IPS DF 4.7 (cell line): ENCODE measurements around the gene ATG10.
"Not testable (repeated sequence)": the region's sequence is repeated elsewhere in the genome, so short reads cannot be mapped to it uniquely, and the experiment has no call there.

Experiments used
- DNase-seq: peaks from one replicate; pipeline ENCODE4 v3.0.0-alpha.2; 2013; ENCODE audit warnings: low spot score; ENCODE audit errors: extremely low read depth

ATG10 gene

DNA sequence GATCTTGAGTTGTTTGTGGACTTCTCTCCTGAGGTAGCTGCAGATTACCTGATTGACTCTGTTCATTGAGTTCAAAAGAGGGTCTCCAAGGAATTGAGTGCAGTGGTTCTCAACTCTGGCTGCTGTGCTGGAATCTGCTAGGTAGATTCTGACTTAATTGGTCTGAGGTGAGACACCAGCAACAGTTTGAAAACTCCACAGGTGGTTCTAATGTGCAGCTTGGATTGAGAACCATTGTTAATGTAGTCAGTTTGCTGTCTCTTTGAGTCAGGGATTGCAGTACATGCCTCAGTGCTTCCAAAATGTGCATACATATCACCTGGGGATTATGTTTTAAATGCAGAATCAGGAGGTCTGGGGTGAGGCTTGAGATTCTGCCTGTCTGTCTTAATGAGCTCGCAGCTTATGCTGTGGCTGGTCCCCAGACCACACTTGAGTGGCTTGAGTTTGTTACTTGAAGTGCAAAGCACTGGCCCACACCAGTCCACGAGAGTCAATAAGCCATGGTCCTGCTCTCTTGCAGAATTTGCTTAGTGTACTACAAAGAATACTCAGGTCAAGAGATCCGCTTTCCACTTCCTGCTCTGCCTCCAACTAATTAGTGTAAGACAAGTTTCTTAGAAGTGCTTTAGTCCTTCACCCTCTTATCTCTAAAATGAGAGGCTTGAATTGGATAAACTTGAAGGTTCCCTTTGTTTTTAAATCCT lies 82.3 kb downstream of the ATG10 start:
- no peak for DNase-seq

DNA sequence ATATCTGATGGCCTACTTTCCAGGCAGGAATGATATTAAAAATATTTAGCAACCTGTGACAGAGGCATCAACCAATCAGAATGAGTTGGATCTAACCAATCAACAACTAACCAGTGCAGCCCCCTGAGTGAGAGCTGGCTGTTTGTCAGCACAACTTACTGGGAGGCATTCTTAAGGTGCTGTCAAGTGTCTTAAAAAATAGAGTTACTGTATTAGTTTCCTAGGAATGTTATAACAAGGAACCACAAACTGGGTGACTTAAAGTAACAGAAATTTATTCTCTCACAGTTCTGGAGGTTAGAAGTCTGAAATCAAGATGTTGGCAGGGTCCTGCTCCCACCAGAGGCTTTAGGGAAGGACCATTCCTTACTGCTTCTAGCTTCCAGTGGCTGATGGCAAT lies 85.2 kb downstream of the ATG10 start:
- DNase-seq = no peak

DNA sequence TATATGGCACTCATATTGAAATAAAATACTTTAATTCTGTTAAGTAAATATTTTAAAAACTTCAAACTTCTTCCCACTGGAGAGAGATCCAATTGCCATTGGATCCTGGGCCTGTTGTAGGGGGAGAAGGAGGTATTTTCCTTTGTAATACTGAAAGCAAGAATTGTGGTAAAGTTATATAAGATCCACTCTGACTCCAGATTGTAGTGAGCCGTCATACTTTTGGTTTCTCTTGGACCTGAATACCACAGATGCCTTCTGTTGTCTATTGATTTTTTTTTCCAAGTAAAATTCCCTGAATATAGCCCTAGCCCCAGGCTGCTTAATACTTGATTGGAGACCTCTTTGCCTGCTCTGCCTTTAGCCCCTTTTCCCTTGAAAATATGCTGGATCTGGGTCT lies 86.9 kb downstream of the ATG10 start:
- DNase-seq = no peak

DNA sequence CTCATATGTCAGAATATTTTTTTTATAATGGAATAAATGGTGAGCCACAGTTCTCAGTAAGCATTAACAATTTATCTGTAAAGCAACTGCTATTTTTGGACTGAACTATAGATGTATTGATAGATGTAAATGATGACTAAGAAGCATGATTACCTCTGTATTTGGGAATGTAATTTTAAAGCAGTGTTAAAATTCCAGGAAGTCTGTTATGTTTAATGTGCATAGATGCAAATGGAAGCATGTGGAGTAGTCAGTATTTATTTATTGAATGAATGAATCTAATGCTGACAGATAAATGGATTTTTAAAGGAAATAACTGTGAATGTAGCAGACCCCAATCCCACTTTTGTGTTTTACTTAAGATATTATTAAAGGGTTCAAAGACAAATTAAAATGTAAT lies 95.0 kb downstream of the ATG10 start:
- DNase-seq = no peak

DNA sequence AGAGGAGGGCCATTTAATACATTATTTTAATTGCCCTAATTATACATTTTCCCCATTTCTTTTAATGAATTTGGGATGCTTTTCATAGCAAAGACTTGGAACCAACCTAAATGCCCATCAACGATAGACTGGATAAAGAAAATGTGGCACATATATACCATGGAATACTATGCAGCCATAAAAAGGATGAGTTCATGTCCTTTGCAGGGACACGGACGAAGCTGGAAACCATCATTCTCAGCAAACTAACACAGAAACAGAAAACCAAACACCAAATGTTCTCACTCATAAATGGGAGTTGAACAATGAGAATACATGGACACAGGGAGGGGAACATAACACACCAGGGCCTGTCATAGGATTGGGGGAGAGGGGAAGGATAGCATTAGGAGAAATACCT lies 96.2 kb downstream of the ATG10 start:
- DNase-seq = not testable (repeated sequence)

DNA sequence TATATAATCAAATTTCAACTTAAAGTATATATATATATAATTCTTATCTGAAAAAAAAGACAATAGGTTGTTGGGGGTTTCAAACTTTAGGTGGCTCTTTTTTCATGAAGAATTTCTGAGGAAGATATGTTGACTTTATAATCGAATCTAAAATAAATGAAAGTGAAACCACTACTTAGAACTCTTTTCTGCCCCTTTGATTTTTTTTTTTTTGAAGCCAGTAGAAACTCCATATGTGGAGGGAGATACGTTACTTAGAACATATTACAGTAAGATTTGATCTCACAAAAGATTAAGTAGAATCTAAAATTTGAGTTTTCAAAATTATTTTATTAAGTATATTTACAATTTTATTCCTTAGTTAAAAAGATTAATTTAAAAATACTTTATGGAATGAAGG lies 96.9 kb downstream of the ATG10 start:
- DNase-seq = no peak

DNA sequence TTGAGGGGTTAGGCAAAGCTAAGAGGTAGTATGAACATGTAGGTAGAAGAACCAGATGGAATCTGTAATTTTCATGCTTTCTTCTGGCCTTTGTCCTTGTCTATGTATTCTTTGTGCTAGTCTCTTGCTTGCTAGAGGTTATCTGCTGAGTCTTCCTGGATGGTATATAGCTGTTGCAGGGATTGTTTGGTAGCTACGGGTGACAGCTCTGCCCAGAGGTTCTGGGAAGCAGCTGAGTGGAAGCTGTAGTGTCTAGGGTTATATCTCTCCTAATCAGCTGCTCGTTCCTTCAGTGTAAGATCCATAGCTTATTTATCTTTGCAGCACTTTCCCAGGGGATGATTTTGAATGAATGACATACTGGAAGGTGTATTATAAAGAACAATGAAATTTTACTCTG lies 100.3 kb downstream of the ATG10 start:
- no peak for DNase-seq

DNA sequence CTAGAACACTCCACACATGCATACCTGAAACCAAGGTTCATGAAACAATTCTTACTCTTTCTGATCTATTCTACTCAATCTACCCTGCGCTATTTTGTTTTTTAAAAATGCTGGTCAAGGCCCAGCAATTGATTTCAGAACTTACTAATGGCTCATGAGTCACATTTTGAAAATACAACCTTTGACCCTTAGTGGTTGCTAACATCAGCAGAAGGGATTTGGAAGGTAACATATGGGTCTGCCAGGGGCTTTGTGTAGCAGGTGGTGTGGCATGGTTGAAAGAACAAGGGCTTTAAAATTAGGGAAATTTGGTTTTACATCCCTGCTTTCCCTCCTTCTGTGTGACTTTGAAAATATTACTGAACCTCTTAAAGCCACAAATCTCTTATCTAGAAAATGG lies 101.4 kb downstream of the ATG10 start:
- DNase-seq = no peak

DNA sequence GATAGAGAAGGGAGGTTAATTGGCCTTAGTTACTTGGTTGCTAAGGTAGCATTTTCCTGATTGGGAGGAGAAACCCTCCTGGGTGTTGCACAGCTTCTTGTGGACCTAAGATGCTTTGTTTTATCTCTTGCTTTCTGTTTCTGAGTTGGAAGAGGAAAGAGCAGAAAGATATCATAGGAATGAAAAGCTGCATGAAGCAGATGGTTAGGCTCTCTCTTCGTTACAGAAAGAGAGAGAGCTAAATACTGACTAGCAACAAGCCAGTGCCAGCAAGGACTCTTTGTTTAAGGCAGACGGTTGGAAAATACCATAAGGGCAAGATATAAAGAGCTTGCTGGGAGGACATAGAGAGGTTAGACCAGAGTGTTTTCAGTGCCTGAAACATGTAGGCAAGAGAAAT lies 103.1 kb downstream of the ATG10 start:
- DNase-seq = no peak

DNA sequence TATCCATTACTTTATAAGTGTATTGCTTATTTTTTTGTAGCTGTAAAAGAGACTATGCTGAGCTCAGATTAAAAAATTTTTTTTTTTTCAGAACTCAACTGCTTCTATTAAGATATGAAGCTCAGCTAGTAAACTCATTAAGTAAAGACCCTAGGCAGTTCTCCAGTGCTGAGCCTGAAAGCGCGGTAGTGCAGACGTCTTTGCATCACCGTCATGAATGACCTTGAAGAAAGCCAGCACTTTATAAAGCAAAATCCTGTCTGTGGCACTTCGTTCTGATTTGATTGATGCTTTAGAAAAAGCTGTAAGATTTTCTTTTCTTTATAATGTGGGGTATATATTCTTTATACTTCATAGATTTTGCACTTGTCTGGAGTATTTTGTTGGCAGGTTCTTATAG lies 105.7 kb downstream of the ATG10 start:
- DNase-seq = no peak

DNA sequence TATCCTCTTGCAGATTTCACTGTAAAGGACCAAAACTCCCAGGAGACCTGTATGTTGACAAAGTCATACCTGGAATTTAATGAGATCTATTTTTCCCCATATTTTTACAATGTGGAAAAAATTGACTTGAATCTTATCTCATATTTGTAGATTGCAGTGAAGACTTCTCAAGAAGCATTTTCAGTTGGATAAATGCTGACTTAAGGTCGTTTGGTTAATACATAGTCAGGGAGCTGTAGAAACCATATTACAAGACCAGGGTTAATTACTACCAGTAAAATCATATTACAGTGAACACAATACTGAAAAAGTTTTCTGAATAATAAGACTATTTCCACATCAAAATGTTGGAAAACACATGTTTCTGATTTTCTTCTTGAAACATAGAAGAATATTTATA lies 119.8 kb downstream of the ATG10 start:
- no peak for DNase-seq

DNA sequence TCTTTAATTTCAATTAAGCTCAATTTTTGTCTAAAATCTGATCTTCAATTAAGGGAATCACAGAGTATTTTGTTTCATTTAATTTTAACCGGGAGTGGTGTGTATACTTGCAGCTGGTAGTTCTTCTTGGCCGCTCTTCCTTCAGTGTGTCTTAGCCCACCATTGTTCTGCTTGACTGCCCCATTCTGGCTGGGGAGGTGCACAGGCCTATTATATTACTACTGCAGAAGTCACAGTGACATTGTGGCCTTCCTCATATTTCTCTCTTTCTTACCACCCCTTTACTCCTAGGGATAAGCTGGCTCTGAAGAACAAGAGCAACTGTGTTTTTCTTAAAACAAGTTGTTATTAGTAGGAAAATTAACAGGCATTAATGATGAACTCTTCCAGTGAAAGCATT lies 123.7 kb downstream of the ATG10 start:
- no peak for DNase-seq

DNA sequence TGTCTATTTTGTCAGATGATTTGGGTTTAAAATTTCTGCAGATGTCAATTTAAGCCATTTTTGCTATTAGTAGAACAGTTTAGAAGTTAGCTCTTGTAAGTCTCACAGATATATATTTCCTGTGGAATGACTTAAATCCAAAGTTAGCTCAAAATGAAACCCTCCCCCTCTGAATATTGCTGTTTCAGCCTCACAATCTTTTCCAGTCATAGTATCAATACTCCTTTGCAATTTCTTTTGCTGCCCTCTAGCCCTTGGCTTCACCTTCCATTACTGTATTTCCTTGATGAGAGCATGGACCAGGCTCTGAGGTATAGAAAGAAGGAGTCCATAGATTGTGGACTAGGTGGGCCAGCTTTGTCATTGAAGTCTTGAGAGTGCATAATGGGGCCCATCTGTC lies 124.4 kb downstream of the ATG10 start:
- DNase-seq = no peak

DNA sequence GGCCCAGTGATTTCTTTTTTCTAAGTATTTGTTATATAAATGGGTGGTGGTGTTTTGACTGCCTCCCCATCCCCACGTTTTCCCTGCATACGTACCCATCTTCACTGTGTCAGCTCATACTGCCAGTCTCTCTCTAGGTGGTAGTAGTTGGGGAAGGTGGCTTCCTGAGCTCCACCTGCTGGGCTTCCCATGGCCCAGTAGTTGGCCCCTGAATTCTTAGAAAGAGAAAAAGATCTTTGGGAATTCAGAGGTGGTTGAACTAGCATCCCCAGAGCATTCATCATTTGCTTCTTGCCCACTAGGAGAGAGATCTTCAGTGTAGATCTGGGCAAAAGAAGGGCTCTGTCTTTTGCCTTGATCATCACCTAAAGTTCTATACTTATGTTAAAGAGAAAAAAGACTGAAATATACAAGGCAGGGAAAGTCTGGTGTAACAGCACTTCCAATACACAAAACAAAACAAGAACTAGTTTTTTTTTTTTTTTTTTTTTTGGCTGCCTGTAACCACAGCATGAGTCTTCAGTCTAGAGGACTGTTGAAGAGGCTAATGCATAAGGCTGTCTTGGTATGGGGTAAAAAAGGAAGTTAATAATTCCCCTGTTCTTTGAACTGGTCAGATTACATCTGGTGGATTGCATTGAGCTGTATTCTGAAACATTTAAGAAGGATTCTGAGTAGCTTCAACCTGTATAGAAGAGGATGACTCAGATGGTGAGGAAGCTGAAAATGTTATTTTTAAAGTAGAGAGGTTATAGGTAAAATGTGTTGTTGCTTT lies 128.7 kb downstream of the ATG10 start:
- no peak for DNase-seq

DNA sequence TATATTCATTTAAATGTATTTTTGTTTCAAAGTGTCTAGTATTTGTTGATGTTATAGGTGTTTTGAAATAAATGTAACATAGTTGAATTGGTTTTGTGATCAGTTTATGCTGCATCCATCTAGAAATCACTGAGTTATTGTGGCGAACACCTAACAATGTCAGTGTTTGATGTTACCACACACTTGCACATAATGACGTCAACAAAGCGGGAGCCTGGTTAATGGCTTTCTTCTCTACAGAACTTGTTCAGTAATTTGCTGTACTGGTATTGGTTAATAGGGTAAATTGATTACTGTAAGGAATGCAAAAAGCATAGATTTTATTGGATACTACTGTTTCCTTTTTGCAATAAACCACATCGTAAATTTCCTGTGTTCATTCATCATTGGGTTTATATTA lies 133.0 kb downstream of the ATG10 start:
- no peak for DNase-seq

DNA sequence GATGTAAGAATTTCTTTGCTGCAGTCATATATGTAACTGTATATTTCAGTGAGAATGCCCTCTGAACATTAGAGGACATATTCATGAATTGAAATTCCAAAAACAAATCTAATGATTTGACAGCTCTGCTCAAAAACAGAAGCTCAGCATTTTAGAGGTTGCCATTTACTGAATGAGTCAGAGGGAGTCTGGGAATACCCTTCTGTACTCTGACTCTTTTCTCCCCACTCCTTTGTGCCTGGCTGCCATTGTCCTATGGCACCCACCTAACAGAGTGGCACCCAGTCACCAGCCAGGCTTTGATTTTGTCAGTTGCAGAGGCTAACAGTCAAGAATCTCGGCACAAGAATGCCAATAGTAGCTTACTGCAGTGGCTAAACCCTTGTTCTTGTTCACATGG lies 133.6 kb downstream of the ATG10 start:
- no peak for DNase-seq

DNA sequence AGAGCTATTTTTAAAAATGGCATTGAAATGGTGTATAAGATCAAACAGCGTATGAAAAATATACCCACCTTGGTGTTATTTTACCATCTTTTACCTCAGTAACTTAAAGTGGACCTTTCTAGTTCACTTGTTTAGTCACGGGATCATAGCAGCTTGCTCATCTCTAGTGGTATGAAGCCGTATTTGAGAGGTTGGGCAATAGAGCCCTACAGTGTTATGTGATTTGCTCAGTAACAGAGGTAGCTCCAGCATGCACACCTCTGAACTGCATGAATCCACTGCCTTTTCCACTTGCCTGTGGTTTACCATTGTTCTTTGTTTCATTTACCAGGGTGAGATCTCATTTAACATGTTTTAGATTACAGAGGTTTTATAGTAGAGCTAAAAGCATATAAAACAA lies 134.4 kb downstream of the ATG10 start:
- DNase-seq = no peak

DNA sequence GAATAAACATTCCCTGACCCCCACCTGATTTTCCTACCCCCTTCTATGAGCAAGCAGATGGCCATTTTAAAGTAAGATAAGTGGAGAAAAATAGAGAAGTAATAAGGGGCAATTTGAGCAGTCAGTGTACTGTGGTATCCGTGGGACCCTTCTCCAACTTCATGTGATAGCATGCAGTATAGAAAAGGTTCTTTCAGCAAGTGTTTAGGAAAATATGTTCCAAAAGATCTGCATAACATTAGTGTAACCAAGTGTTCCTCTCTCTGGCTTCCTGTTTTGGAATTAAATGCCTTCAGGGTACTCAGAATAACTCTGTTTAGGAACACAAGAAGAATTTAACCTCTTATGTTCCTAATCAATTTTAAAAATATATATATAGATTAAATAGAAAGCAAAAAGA lies 134.9 kb downstream of the ATG10 start:
- DNase-seq = no peak

DNA sequence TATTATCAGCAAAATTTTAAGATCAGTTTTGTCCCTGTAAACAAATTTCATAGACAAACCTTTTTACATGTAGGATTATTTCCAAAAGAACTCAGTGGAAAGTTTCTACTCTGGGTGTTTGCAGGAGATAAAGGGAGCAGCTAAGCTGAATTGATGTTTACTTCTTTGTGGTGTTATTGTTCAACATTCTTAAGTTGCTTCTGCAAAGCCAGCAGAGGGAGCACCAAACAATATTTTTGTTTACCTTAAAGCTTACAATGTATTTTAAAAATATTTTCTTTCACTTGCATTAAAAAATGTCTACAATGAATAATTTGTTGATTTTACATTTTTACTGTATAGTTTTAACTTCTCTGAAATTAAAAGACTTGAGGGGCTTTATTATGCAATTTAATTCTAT lies 135.4 kb downstream of the ATG10 start:
- DNase-seq = no peak

DNA sequence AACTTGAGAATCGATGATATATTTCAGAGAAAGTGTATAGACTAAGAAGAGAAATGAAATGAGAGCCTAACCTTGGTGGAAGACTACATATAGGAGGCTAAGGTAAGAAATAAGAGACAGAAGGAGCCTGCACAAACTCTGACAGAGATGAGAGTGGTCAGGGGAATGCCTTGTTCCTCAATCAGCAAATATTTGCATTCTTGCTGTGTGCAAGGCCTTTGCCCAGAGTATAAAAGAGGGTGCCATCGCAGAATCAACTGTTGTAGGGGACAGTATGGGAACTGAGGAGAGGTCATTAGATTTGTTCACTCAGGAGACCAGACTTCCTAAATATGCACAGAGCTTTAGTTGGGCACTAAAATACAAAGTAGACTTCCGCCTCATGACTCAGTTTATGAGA lies 137.2 kb downstream of the ATG10 start:
- DNase-seq = no peak

DNA sequence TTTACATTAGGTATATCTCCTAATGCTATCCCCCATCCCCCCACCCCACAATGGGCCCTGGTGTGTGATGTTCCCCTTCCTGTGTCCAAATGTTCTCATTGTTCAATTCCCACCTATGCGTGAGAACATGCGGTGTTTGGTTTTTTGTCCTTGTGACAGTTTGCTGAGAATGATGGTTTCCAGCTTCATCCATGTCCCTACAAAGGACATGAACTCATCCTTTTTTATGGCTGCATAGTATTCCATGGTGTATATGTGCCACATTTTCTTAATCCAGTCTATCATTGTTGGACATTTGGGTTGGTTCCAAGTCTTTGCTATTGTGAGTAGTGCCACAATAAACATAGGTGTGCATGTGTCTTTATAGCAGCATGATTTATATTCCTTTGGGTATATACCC lies 138.1 kb downstream of the ATG10 start:
- DNase-seq = not testable (repeated sequence)

DNA sequence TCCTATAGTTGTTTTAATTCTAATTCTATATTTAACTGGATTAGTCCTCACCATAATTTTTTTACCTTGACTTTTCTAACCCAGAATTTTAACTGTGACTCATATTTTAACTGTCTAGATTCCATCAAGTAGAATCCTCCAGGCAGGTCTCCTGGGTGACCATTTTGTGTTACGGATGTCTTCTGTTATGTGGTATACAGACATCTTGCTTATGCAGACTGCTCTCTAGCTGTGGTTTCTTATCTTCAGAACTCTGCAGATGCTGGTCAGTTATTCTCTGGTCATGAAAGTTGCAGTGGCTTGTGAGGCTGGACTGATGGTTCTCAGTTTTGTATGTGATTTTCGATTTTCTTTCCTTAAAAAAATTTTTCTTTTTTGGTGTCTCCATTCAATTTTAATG lies 139.4 kb downstream of the ATG10 start:
- no peak for DNase-seq

DNA sequence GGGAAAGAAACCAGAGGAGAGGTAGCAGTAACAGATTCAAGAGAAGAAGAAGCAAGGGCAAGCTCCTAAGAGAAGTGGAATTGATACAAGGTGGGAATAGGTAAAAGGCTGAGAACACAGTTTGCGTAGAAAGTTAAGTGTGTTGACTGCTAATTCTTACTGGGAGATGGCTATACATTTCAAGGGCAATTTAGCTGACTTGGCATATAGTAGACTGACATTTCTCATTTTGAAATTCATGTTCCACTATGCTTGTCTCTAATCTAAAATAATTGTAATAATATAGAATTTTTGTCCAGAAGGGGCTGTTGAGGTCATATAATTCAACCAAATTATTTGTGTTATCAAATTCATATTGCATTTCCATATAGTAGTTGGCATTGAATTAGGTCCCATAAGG lies 144.0 kb downstream of the ATG10 start:
- DNase-seq = no peak
